NT2/D1 (cell line): ENCODE data around the gene MYL12A.

Source experiments
- DNase-seq: peaks from one replicate; pipeline ENCODE4 v3.0.0-alpha.2; 2011; ENCODE audit warnings: low read depth, low spot score
- H3K27me3 ChIP-seq: 2 replicates; pipeline ENCODE4 v1.6.0; 2011; ENCODE audit warnings: mild to moderate bottlenecking; ENCODE audit not compliant: insufficient read length, insufficient read depth
- H3K36me3 ChIP-seq: 2 replicates; pipeline ENCODE4 v1.6.1; 2011; ENCODE audit warnings: mild to moderate bottlenecking, low read length, mixed read lengths; ENCODE audit not compliant: insufficient read depth, insufficient read length
- H3K4me1 ChIP-seq: 2 replicates; pipeline ENCODE4 v1.5.1; 2011; ENCODE audit not compliant: insufficient read depth, insufficient read length
- H3K4me3 ChIP-seq: 2 replicates; pipeline ENCODE4 v1.5.1; 2011; ENCODE audit warnings: low read depth; ENCODE audit not compliant: insufficient read length
- H3K9ac ChIP-seq: 2 replicates; pipeline ENCODE4 v1.6.0; 2011; ENCODE audit warnings: low read depth; ENCODE audit not compliant: insufficient read length
- H3K9me3 ChIP-seq: 2 replicates; pipeline ENCODE4 v1.5.1; 2011; ENCODE audit warnings: mild to moderate bottlenecking, low read length; ENCODE audit not compliant: insufficient read depth
- SUZ12 ChIP-seq: IDR thresholded peaks from 2 replicates; pipeline ENCODE4 v1.6.1; 2011; ENCODE audit not compliant: insufficient read length, insufficient read depth; ENCODE audit errors: extremely low read depth
- YY1 ChIP-seq: IDR thresholded peaks from 2 replicates; pipeline ENCODE4 v1.6.1; 2011; ENCODE audit not compliant: insufficient read length, insufficient read depth
- ZNF274 ChIP-seq: IDR thresholded peaks from 2 replicates; pipeline ENCODE4 v1.6.1; 2011; ENCODE audit warnings: mild to moderate bottlenecking, low read depth, low read length

The MYL12A gene

GRCh38 chr18:3211236-3211992, 36.2 kb upstream of the MYL12A start:
- DNase-seq = no peak

GRCh38 chr18:3212657-3213056, 34.9 kb upstream of the MYL12A start:
- H3K4me1 ChIP-seq = no peaks in the 10 kb centered on the region
- H3K9ac ChIP-seq = no peak overlapping the region
- H3K9me3 ChIP-seq = no peaks in the 10 kb centered on the region

More at GRCh38 chr18:3211236-3211992, 36.2 kb upstream of the MYL12A start:
- Histone ChIP-seq H3K9ac (no peak overlapping the region), H3K4me3 (no peak overlapping the region), H3K4me1 (no peaks in the 10 kb centered on the region), H3K9me3 (no peaks in the 10 kb centered on the region), H3K36me3 (no peaks in the 10 kb centered on the region), H3K27me3 (no peaks in the 10 kb centered on the region)
- TF ChIP-seq YY1 (no peak), SUZ12 (no peak), ZNF274 (no peak)

GRCh38 chr18:3213300-3214059, 34.1 kb upstream of the MYL12A start:
- no peak overlapping the region for H3K4me3 ChIP-seq
- no peak for DNase-seq

More at GRCh38 chr18:3212657-3213056, 34.9 kb upstream of the MYL12A start:
- Histone ChIP-seq H3K4me3 (no peak overlapping the region), H3K36me3 (no peaks in the 10 kb centered on the region), H3K27me3 (no peaks in the 10 kb centered on the region)
- no peak for TF ChIP-seq ZNF274
- no peak for DNase-seq

GRCh38 chr18:3214855-3215637, 32.6 kb upstream of the MYL12A start:
- Histone ChIP-seq H3K36me3 (no peaks in the 10 kb centered on the region), H3K4me3 (no peak overlapping the region), H3K9ac (no peak overlapping the region), H3K27me3 (no peaks in the 10 kb centered on the region), H3K4me1 (no peaks in the 10 kb centered on the region), H3K9me3 (no peaks in the 10 kb centered on the region)
- DNase-seq = no peak
- TF ChIP-seq SUZ12 (no peak), ZNF274 (no peak), YY1 (no peak)

More at GRCh38 chr18:3213300-3214059, 34.1 kb upstream of the MYL12A start:
- no peaks in the 10 kb centered on the region for H3K36me3 ChIP-seq
- TF ChIP-seq YY1 = no peak
- TF ChIP-seq ZNF274 = no peak
- no peak for TF ChIP-seq SUZ12
- no peaks in the 10 kb centered on the region for H3K4me1 ChIP-seq
- H3K9ac ChIP-seq = no peak overlapping the region
- H3K27me3 ChIP-seq = no peaks in the 10 kb centered on the region
- H3K9me3 ChIP-seq = no peaks in the 10 kb centered on the region

GRCh38 chr18:3216987-3217386, 30.6 kb upstream of the MYL12A start:
- H3K9me3 ChIP-seq = no peaks in the 10 kb centered on the region
- no peak overlapping the region for H3K4me3 ChIP-seq
- no peaks in the 10 kb centered on the region for H3K36me3 ChIP-seq
- H3K4me1 ChIP-seq = no peaks in the 10 kb centered on the region
- no peaks in the 10 kb centered on the region for H3K27me3 ChIP-seq
- TF ChIP-seq SUZ12 = no peak
- no peak for TF ChIP-seq YY1
- TF ChIP-seq ZNF274 = no peak
- no peak for DNase-seq
- H3K9ac ChIP-seq = no peak overlapping the region

GRCh38 chr18:3217948-3218647, 29.5 kb upstream of the MYL12A start:
- Histone ChIP-seq H3K9ac (no peak overlapping the region), H3K4me1 (no peaks in the 10 kb centered on the region), H3K9me3 (no peaks in the 10 kb centered on the region), H3K27me3 (no peaks in the 10 kb centered on the region), H3K36me3 (no peaks in the 10 kb centered on the region), H3K4me3 (no peak overlapping the region)
- no peak for DNase-seq
- TF ChIP-seq YY1 (no peak), ZNF274 (no peak), SUZ12 (no peak)
